Activated T-cell treated with anti-CD3 and anti-CD28 coated beads, Interleukin-2, amount 50 U/mL, for 4 hours (primary cell): Measurements from ENCODE around the gene INTS14. TPM values are rescaled to one million over a fixed set of nuclear protein-coding genes. Genes with fewer than 3 reads are reported as not detected.
A peak's percentile ranks its signal among the peaks of the same experiment; 100 is the strongest.
"Not testable (repeated sequence)": the region's sequence is repeated elsewhere in the genome, so short reads cannot be mapped to it uniquely, and the experiment has no call there.

Experiments used
- ATAC-seq, 2 donors: fragments of 200-7000 bp; cut with Tn5 transposase; one replicate each; pipeline ENCODE4 v1.10.0; 2021
- DNase-seq: peaks from one replicate; pipeline ENCODE4 v3.0.0-alpha.2; 2020
- H3K27me3 Mint-ChIP-seq: one replicate; pipeline ENCODE4 v1.8.0; 2021; ENCODE audit warnings: low read depth, mixed read lengths
- H3K36me3 Mint-ChIP-seq: one replicate; pipeline ENCODE4 v1.8.0; 2022; ENCODE audit warnings: mixed read lengths; ENCODE audit not compliant: insufficient read depth
- H3K4me1 Mint-ChIP-seq: one replicate; pipeline ENCODE4 v1.8.0; 2021; ENCODE audit warnings: low read depth, mixed read lengths
- H3K4me3 Mint-ChIP-seq: one replicate; pipeline ENCODE4 v1.8.0; 2021; ENCODE audit warnings: mild to moderate bottlenecking, moderate library complexity, mixed read lengths
- H3K9me3 Mint-ChIP-seq: one replicate; pipeline ENCODE4 v1.8.0; 2021; ENCODE audit warnings: mixed read lengths
- total RNA-seq, 3 donors: library from RNA; stranded (reverse); gene quantifications; one replicate each; pipeline ENCODE4 v1.2.1, GENCODE V29; 2021

INTS14 gene
- total RNA-seq, 3 donors from 2014 or later: 58.1 to 65.6 (median 64.4) TPM

DNA sequence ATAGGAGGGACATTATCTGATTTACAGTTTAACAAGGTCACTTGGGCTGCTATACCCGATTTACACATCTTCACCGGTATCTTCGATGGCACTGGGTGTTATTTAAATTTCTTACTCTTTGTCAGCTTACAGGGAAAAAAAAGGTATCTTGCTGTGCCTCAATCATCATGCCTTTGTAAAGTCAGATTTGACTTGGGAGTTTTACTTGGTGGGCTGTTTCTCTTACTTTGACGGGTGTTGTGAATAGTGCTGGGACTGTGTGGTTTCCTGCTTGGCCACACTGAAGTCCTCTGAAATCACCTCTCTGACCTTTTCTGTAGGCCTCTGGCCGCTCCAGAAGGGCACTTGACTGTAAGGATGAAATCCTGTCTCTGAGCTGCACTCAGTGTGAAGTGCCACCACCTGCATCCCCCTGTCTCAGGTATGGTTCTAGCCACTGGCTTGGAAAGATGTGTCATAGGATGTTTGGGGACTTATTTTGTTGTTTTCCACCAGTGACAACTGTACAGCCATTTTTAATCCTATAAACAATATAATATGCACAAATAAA, 7.7 kb upstream of the INTS14 start:
- H3K36me3 Mint-ChIP-seq: peaks cover 6% of the 10 kb centered on the region
- no peaks in the 10 kb centered on the region for H3K9me3 Mint-ChIP-seq
- no peaks in the 10 kb centered on the region for H3K4me1 Mint-ChIP-seq
- no peak for ATAC-seq
- DNase-seq: no peak
- no peak overlapping the region for H3K4me3 Mint-ChIP-seq
- H3K27me3 Mint-ChIP-seq: no peaks in the 10 kb centered on the region

GRCh38 chr15:65615887-65616286, 5.0 kb upstream of the INTS14 start:
- not testable (repeated sequence) for H3K4me3 Mint-ChIP-seq, H3K27me3 Mint-ChIP-seq, H3K9me3 Mint-ChIP-seq, H3K36me3 Mint-ChIP-seq, ATAC-seq, DNase-seq
- peaks cover 17% of the 10 kb centered on the region for H3K4me1 Mint-ChIP-seq

GRCh38 chr15:65612949-65613744, 2.2 kb upstream of the INTS14 start:
- H3K4me3 Mint-ChIP-seq: no peak overlapping the region
- no peaks in the 10 kb centered on the region for H3K9me3 Mint-ChIP-seq
- no peaks in the 10 kb centered on the region for H3K36me3 Mint-ChIP-seq
- ATAC-seq (no peak), DNase-seq (no peak)
- H3K4me1 Mint-ChIP-seq: peaks cover 26% of the 10 kb centered on the region
- no peaks in the 10 kb centered on the region for H3K27me3 Mint-ChIP-seq

- no peak for DNase-seq
- no peaks in the 10 kb centered on the region for H3K9me3 Mint-ChIP-seq
- no peaks in the 10 kb centered on the region for H3K36me3 Mint-ChIP-seq
- peaks cover 26% of the 10 kb centered on the region for H3K4me1 Mint-ChIP-seq
- H3K4me3 Mint-ChIP-seq: peak overlapping the region; percentile 91
- no peak for ATAC-seq
- no peaks in the 10 kb centered on the region for H3K27me3 Mint-ChIP-seq
Measured at GRCh38 chr15:65612616-65612946, 1.6 kb upstream of the INTS14 start.

DNA sequence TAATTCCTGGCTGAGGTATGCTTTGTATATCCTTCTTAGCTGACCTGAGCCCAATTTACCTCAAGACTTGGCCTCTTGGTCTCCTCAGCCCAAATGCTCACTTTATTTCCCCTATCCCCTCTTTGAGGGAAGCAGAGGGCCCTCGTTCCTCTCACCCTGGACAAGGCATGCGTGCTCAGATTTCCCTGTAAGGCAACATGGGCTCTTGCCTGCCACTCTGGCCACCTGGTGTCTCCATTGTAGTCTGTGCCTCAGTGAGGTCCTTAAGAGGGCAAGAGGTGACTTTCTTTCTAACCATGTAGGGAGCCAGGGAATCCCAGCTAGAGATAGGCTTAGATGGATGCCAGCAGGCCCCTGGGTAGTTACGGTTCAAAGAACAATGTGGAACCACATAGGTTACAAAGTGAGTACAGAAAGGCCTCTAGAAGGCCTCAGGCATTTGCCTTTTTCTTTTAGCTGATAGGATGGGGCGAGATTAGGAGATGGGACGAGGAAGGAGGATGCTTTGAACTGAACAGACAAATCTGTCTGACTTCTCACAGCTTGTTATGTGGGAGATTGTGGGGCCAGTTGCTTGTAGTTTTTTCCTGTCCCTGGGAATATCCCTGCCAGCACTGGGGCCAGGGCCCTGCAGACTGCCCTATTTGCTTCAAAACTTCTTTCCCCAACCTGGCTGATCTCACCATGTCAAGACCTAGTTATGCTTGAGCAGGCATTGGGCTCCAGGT, 1.1 kb upstream of the INTS14 start:
- Mint-ChIP-seq H3K9me3 (no peaks in the 10 kb centered on the region), H3K4me3 (peak overlapping the region; percentile 91), H3K27me3 (no peaks in the 10 kb centered on the region), H3K36me3 (peaks cover 3% of the 10 kb centered on the region), H3K4me1 (peaks cover 26% of the 10 kb centered on the region)
- no peak for DNase-seq
- no peak for ATAC-seq

DNA sequence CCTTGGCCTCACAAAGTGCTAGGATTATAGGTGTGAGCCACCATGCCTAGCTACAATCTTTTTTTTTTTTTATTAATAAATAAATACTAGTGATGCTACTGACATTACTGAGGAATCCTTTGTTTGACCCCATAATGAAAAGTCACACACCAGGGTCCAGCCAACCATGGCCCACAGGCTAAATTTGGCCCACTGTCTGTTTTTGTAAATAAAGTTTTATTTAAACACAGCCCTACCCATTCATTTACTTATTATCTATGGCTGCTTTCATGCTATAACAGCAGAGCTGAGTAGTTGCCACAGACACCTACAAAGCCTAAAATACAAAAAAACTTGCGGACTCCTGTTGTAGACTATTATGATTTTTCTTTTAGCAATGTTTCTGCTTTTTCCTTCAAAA, 7.4 kb downstream of the INTS14 start:
- no peak overlapping the region for H3K4me3 Mint-ChIP-seq
- peaks cover 1% of the 10 kb centered on the region for H3K4me1 Mint-ChIP-seq
- DNase-seq (no peak), ATAC-seq (no peak)
- peaks cover 13% of the 10 kb centered on the region for H3K36me3 Mint-ChIP-seq
- H3K9me3 Mint-ChIP-seq: no peaks in the 10 kb centered on the region
- H3K27me3 Mint-ChIP-seq: no peaks in the 10 kb centered on the region

DNA sequence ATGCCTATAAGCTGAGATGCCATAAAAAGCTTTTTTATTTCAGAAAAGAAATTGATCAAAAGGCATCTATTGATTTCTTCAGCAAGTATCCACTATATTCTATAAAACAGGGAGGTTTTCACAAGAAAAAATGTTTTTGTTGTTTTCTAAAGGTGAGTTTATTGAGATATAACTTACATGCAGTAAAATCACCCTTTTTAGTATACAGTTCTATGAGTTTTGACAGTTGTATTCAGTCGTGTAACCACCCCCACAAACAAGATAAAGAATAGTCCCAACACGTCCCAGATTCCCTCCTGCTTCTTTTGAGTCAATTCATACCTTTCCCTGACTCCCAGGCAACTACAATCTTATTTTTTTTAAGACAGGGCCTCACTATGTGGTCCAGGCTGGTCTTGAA, 7.8 kb downstream of the INTS14 start:
- no peaks in the 10 kb centered on the region for H3K27me3 Mint-ChIP-seq
- H3K36me3 Mint-ChIP-seq: peaks cover 17% of the 10 kb centered on the region
- no peak for DNase-seq
- no peak overlapping the region for H3K4me3 Mint-ChIP-seq
- H3K4me1 Mint-ChIP-seq: no peaks in the 10 kb centered on the region
- no peak for ATAC-seq
- H3K9me3 Mint-ChIP-seq: no peaks in the 10 kb centered on the region

GRCh38 chr15:65599677-65600076, 11.3 kb downstream of the INTS14 start:
- Mint-ChIP-seq H3K4me1 (no peaks in the 10 kb centered on the region), H3K9me3 (no peaks in the 10 kb centered on the region), H3K36me3 (peaks cover 21% of the 10 kb centered on the region), H3K27me3 (no peaks in the 10 kb centered on the region), H3K4me3 (no peak overlapping the region)
- DNase-seq (no peak), ATAC-seq (no peak)

DNA sequence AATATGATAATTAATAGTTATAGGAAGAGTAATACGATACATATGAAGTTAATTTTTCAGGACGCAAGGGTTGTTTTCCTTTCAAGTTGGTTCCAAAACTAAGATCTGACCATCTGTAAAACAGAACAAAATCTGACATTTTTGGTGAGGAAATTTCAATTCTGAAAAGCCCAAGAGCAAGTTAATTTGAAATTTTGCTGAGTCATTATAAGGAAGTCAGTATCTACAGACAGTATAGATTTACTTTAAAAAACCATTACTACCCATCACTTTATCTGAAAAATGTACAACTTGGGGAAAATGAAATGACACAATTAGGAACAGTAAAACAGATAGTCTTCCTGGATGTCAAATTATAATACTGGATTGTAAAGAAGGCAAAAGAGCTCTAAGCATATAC, 12.5 kb downstream of the INTS14 start:
- DNase-seq (no peak), ATAC-seq (no peak)
- Mint-ChIP-seq H3K4me1 (no peaks in the 10 kb centered on the region), H3K4me3 (no peak overlapping the region), H3K9me3 (no peaks in the 10 kb centered on the region), H3K36me3 (peaks cover 20% of the 10 kb centered on the region), H3K27me3 (no peaks in the 10 kb centered on the region)

DNA sequence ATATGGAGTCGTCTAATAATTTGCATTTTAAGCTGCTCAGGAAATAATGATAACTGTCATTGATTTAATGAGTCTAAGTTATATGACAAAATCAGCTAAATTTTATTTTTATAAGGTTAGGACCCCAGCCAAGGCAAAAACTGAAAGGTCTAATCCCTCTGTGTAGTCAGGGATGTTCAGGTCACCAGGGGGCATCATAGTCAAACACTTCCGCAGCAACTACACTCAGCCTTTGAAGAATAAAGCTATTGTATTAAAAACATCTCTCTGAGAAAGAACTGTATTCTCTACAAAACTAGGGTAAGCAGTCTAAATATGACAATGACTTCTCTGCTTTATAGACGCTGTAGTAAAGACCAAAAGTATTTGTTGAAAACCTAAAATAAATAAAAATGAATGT, 15.0 kb downstream of the INTS14 start:
- no peaks in the 10 kb centered on the region for H3K27me3 Mint-ChIP-seq
- no peak overlapping the region for H3K4me3 Mint-ChIP-seq
- no peaks in the 10 kb centered on the region for H3K4me1 Mint-ChIP-seq
- no peaks in the 10 kb centered on the region for H3K9me3 Mint-ChIP-seq
- ATAC-seq (no peak), DNase-seq (no peak)
- H3K36me3 Mint-ChIP-seq: peaks cover 25% of the 10 kb centered on the region

DNA sequence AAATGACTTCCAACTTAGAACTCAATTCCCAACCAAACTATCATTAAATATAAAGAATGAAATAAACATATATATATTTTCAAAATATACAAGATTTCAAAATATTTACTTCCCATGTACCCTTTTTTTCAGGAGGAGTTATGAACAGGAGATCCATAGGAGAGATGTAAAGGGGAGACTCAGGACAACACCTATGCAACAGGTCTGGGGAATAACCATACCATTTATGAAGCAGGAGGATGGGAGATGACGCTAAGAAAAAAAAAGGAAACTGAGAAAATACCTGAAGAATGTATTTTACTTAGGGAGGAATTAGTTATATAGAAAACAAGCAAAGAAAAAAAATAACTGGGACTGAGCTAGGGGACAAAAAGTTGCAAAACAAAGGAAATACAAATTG, 23.8 kb downstream of the INTS14 start:
- ATAC-seq (no peak), DNase-seq (no peak)
- Mint-ChIP-seq H3K4me1 (peaks cover 33% of the 10 kb centered on the region), H3K9me3 (no peaks in the 10 kb centered on the region), H3K27me3 (no peaks in the 10 kb centered on the region), H3K36me3 (peaks cover 69% of the 10 kb centered on the region), H3K4me3 (no peak overlapping the region)

- no peak for ATAC-seq
- peaks cover 31% of the 10 kb centered on the region for H3K4me1 Mint-ChIP-seq
- no peaks in the 10 kb centered on the region for H3K9me3 Mint-ChIP-seq
- no peaks in the 10 kb centered on the region for H3K27me3 Mint-ChIP-seq
- DNase-seq: no peak
- no peak overlapping the region for H3K4me3 Mint-ChIP-seq
- H3K36me3 Mint-ChIP-seq: peaks cover 62% of the 10 kb centered on the region
Measured at GRCh38 chr15:65584241-65584640, 26.7 kb downstream of the INTS14 start.

- Mint-ChIP-seq H3K27me3 (no peaks in the 10 kb centered on the region), H3K9me3 (no peaks in the 10 kb centered on the region), H3K36me3 (peaks cover 60% of the 10 kb centered on the region), H3K4me3 (no peak overlapping the region), H3K4me1 (peaks cover 31% of the 10 kb centered on the region)
- ATAC-seq (no peak), DNase-seq (peak; percentile 10)
Measured at GRCh38 chr15:65583701-65584100, 27.2 kb downstream of the INTS14 start.

- Mint-ChIP-seq H3K4me1 (peaks cover 25% of the 10 kb centered on the region), H3K4me3 (no peak overlapping the region), H3K36me3 (peaks cover 54% of the 10 kb centered on the region)
Measured at GRCh38 chr15:65580287-65580686, 30.6 kb downstream of the INTS14 start.

DNA sequence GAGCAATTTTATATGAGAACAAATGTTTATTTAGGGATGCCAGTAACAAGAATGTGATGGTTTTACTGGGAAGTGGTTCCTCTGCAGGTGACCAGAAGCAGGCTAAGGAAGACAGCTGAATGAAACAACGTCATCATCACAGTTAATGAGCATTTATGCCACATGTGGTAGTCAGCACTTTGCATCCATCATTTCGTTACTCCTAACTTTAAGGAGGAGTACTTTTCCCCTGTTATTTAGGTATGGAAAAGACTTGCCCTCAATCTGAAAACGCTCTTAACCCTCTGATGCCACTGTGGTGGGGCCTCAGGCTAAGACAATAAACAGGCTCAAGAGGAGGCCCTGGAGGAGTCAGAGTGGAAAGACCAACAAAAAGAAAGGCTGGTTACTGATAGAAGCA, 31.2 kb downstream of the INTS14 start:
- ATAC-seq (no peak), DNase-seq (no peak)
- Mint-ChIP-seq H3K27me3 (no peaks in the 10 kb centered on the region), H3K4me3 (no peak overlapping the region), H3K4me1 (peaks cover 24% of the 10 kb centered on the region), H3K36me3 (peaks cover 53% of the 10 kb centered on the region), H3K9me3 (no peaks in the 10 kb centered on the region)

More at GRCh38 chr15:65580287-65580686, 30.6 kb downstream of the INTS14 start:
- ATAC-seq (no peak), DNase-seq (no peak)
- H3K27me3 Mint-ChIP-seq: no peaks in the 10 kb centered on the region
- H3K9me3 Mint-ChIP-seq: no peaks in the 10 kb centered on the region
